ENCODE results near the gene GPATCH3.
A peak's percentile ranks its signal among the peaks of the same experiment; 100 is the strongest.
"Not testable (repeated sequence)": the region's sequence is repeated elsewhere in the genome, so short reads cannot be mapped to it uniquely, and the experiment has no call there.

GPATCH3 gene

GRCh38 chr1:26900001-26900814, at the start of gene GPATCH3:
Gene GPATCH3 (minus strand): TSS chr1:26900467. CDS start chr1:26900442, 25 bp downstream.
- FAIRE-seq (peak; percentile 99), DNase-seq (ENCODE audit: insufficient read length, low spot score) (peak; percentile 75)

GRCh38 chr1:26949926-26950319, 49.7 kb upstream of the GPATCH3 start:
- FAIRE-seq (no peak), DNase-seq (ENCODE audit: insufficient read length, low spot score) (no peak)

- DNase-seq (ENCODE audit: insufficient read length, low spot score) (no peak), FAIRE-seq (no peak)
Measured at GRCh38 chr1:26949266-26949925, 49.1 kb upstream of the GPATCH3 start.

- not testable (repeated sequence) for DNase-seq (ENCODE audit: insufficient read length, low spot score); FAIRE-seq
Measured at GRCh38 chr1:26948725-26949057, 48.4 kb upstream of the GPATCH3 start.

- FAIRE-seq = no peak
- no peak for DNase-seq (ENCODE audit: insufficient read length, low spot score)
Measured at GRCh38 chr1:26946270-26946669, 46.0 kb upstream of the GPATCH3 start.

GRCh38 chr1:26945728-26946127, 45.5 kb upstream of the GPATCH3 start:
- DNase-seq (ENCODE audit: insufficient read length, low spot score) (no peak), FAIRE-seq (no peak)

GRCh38 chr1:26945138-26945537, 44.9 kb upstream of the GPATCH3 start:
- DNase-seq (ENCODE audit: insufficient read length, low spot score) = no peak
- no peak for FAIRE-seq

GRCh38 chr1:26942656-26943055, 42.4 kb upstream of the GPATCH3 start:
- no peak for FAIRE-seq

GRCh38 chr1:26941311-26941710, 41.0 kb upstream of the GPATCH3 start:
- no peak for FAIRE-seq

More at GRCh38 chr1:26942656-26943055, 42.4 kb upstream of the GPATCH3 start:
- no peak for DNase-seq (ENCODE audit: insufficient read length, low spot score)

GRCh38 chr1:26938659-26939025, 38.4 kb upstream of the GPATCH3 start:
- DNase-seq (ENCODE audit: insufficient read length, low spot score) (no peak), FAIRE-seq (no peak)

More at GRCh38 chr1:26941311-26941710, 41.0 kb upstream of the GPATCH3 start:
- no peak for DNase-seq (ENCODE audit: insufficient read length, low spot score)

GRCh38 chr1:26938004-26938658, 37.9 kb upstream of the GPATCH3 start:
- DNase-seq (ENCODE audit: insufficient read length, low spot score) (no peak), FAIRE-seq (no peak)

GRCh38 chr1:26936823-26937222, 36.6 kb upstream of the GPATCH3 start:
- FAIRE-seq = no peak
- DNase-seq (ENCODE audit: insufficient read length, low spot score) = no peak

- no peak for FAIRE-seq
- no peak for DNase-seq (ENCODE audit: insufficient read length, low spot score)
Measured at GRCh38 chr1:26932531-26932930, 32.3 kb upstream of the GPATCH3 start.

- no peak for FAIRE-seq
- no peak for DNase-seq (ENCODE audit: insufficient read length, low spot score)
Measured at GRCh38 chr1:26923711-26924110, 23.4 kb upstream of the GPATCH3 start.

- FAIRE-seq (no peak), DNase-seq (ENCODE audit: insufficient read length, low spot score) (no peak)
Measured at GRCh38 chr1:26922901-26923300, 22.6 kb upstream of the GPATCH3 start.

- FAIRE-seq = peak; percentile 74
Measured at GRCh38 chr1:26922431-26922729, 22.1 kb upstream of the GPATCH3 start.

GRCh38 chr1:26921540-26922430, 21.5 kb upstream of the GPATCH3 start, which contains the start of gene NUDC:
Gene NUDC (plus strand): TSS chr1:26921743. CDS start chr1:26921849, 106 bp downstream.
- DNase-seq (ENCODE audit: insufficient read length, low spot score) (peak; percentile 94), FAIRE-seq (peak; percentile 99)

More at GRCh38 chr1:26922431-26922729, 22.1 kb upstream of the GPATCH3 start:
- DNase-seq (ENCODE audit: insufficient read length, low spot score) = no peak

GRCh38 chr1:26921126-26921539, 20.9 kb upstream of the GPATCH3 start:
- no peak for FAIRE-seq
- no peak for DNase-seq (ENCODE audit: insufficient read length, low spot score)

- FAIRE-seq (no peak), DNase-seq (ENCODE audit: insufficient read length, low spot score) (no peak)
Measured at GRCh38 chr1:26915204-26915842, 15.1 kb upstream of the GPATCH3 start.

All from GM19239 (cell line).